Stimulated activated naive CD8-positive, alpha-beta T cell treated with anti-CD3 and anti-CD28 coated beads, Interleukin-15, amount 100 ng/mL, for 72 hours (primary cell): ENCODE results near the gene ZBTB7C.

ENCODE experiments used
- ATAC-seq: fragments of 150-1000 bp; cut with Tn5 transposase; 2 replicates; pipeline ENCODE4 v1.10.0; 2021; ENCODE audit warnings: mild to moderate bottlenecking, moderate library complexity
- DNase-seq, 2 donors: peaks; one replicate each; pipeline ENCODE4 v3.0.0; 2021 to 2022
- H3K27ac Mint-ChIP-seq, 2 donors: one replicate each; pipeline ENCODE4 v1.8.0; 2022; ENCODE audit warnings: mild to moderate bottlenecking in 2 of 2, mixed read lengths in 2 of 2, moderate library complexity in 2 of 2
- H3K27me3 Mint-ChIP-seq: one replicate; pipeline ENCODE4 v1.8.0; 2022; ENCODE audit warnings: mixed read lengths
- H3K4me1 Mint-ChIP-seq: one replicate; pipeline ENCODE4 v1.8.0; 2022; ENCODE audit warnings: mild to moderate bottlenecking, mixed read lengths
- H3K4me3 Mint-ChIP-seq, 2 donors: one replicate each; pipeline ENCODE4 v1.8.0; 2022; ENCODE audit warnings: mild to moderate bottlenecking in 2 of 2, mixed read lengths in 2 of 2, moderate library complexity in 1 of 2
- H3K9me3 Mint-ChIP-seq, 2 donors: one replicate each; pipeline ENCODE4 v1.8.0; 2022; ENCODE audit warnings: mixed read lengths in 2 of 2

The ZBTB7C gene

GRCh38 chr18:48137374-48138081 is 271.7 kb downstream of the ZBTB7C start:
- peaks cover 33% of the 10 kb centered on the region for H3K4me1 Mint-ChIP-seq
- no peak overlapping the region for H3K27ac Mint-ChIP-seq
- H3K27me3 Mint-ChIP-seq: peaks cover 76% of the 10 kb centered on the region
- ATAC-seq (no peak), DNase-seq (no peak)
- peak overlapping the region; percentile 62 to 66 for H3K4me3 Mint-ChIP-seq
- H3K9me3 Mint-ChIP-seq: no peaks in the 10 kb centered on the region

GRCh38 chr18:48136827-48137373 is 272.3 kb downstream of the ZBTB7C start:
- Mint-ChIP-seq H3K9me3 (no peaks in the 10 kb centered on the region), H3K4me1 (peaks cover 33% of the 10 kb centered on the region), H3K27ac (no peak overlapping the region), H3K4me3 (peak overlapping the region; percentile 62 to 66), H3K27me3 (peaks cover 74% of the 10 kb centered on the region)
- ATAC-seq (peak; percentile 29), DNase-seq (no peak)

- DNase-seq (no peak), ATAC-seq (no peak)
Measured at GRCh38 chr18:48136051-48136826, 272.9 kb downstream of the ZBTB7C start.

GRCh38 chr18:48135436-48135966 is 273.7 kb downstream of the ZBTB7C start:
- ATAC-seq (no peak), DNase-seq (no peak)
- Mint-ChIP-seq H3K27me3 (peaks cover 82% of the 10 kb centered on the region), H3K4me1 (peaks cover 33% of the 10 kb centered on the region), H3K9me3 (no peaks in the 10 kb centered on the region), H3K27ac (no peak overlapping the region), H3K4me3 (peak overlapping the region in 1 of 2 donors; percentile 63)

More at GRCh38 chr18:48136051-48136826, 272.9 kb downstream of the ZBTB7C start:
- peaks cover 33% of the 10 kb centered on the region for H3K4me1 Mint-ChIP-seq
- no peak overlapping the region for H3K27ac Mint-ChIP-seq
- H3K27me3 Mint-ChIP-seq: peaks cover 75% of the 10 kb centered on the region
- peak overlapping the region in 1 of 2 donors; percentile 59 for H3K4me3 Mint-ChIP-seq
- no peaks in the 10 kb centered on the region for H3K9me3 Mint-ChIP-seq

- H3K4me3 Mint-ChIP-seq: no peak overlapping the region
Measured at GRCh38 chr18:48134609-48135008, 274.6 kb downstream of the ZBTB7C start.

GRCh38 chr18:48133671-48134251 is 275.4 kb downstream of the ZBTB7C start:
- Mint-ChIP-seq H3K9me3 (no peaks in the 10 kb centered on the region), H3K27me3 (peaks cover 85% of the 10 kb centered on the region)
- no peak for DNase-seq

More at GRCh38 chr18:48134609-48135008, 274.6 kb downstream of the ZBTB7C start:
- Mint-ChIP-seq H3K27ac (no peak overlapping the region), H3K27me3 (peaks cover 84% of the 10 kb centered on the region), H3K9me3 (no peaks in the 10 kb centered on the region), H3K4me1 (peaks cover 33% of the 10 kb centered on the region)
- DNase-seq: no peak
- no peak for ATAC-seq

GRCh38 chr18:48132797-48133655 is 276.2 kb downstream of the ZBTB7C start:
- Mint-ChIP-seq H3K9me3 (no peaks in the 10 kb centered on the region), H3K4me3 (no peak overlapping the region), H3K27me3 (peaks cover 85% of the 10 kb centered on the region), H3K4me1 (peaks cover 31% of the 10 kb centered on the region), H3K27ac (peak overlapping the region in 1 of 2 donors; percentile 29)
- DNase-seq: no peak
- peak; percentile 48 for ATAC-seq

More at GRCh38 chr18:48133671-48134251, 275.4 kb downstream of the ZBTB7C start:
- no peak overlapping the region for H3K4me3 Mint-ChIP-seq
- H3K27ac Mint-ChIP-seq: peak overlapping the region in 1 of 2 donors; percentile 29
- peaks cover 33% of the 10 kb centered on the region for H3K4me1 Mint-ChIP-seq
- ATAC-seq: no peak

GRCh38 chr18:48131042-48131441 is 278.1 kb downstream of the ZBTB7C start:
- peaks cover 21% of the 10 kb centered on the region for H3K4me1 Mint-ChIP-seq
- H3K27ac Mint-ChIP-seq: no peak overlapping the region
- DNase-seq (no peak), ATAC-seq (no peak)
- H3K27me3 Mint-ChIP-seq: peaks cover 86% of the 10 kb centered on the region
- no peak overlapping the region for H3K4me3 Mint-ChIP-seq
- no peaks in the 10 kb centered on the region for H3K9me3 Mint-ChIP-seq

GRCh38 chr18:48129621-48130082 is 279.5 kb downstream of the ZBTB7C start:
- Mint-ChIP-seq H3K27ac (no peak overlapping the region), H3K4me1 (peaks cover 26% of the 10 kb centered on the region), H3K27me3 (peaks cover 86% of the 10 kb centered on the region), H3K9me3 (no peaks in the 10 kb centered on the region), H3K4me3 (no peak overlapping the region)
- no peak for ATAC-seq
- DNase-seq: no peak

GRCh38 chr18:48127606-48128005 is 281.6 kb downstream of the ZBTB7C start:
- no peak for DNase-seq
- H3K9me3 Mint-ChIP-seq: no peaks in the 10 kb centered on the region
- ATAC-seq: no peak
- H3K27me3 Mint-ChIP-seq: peaks cover 86% of the 10 kb centered on the region
- H3K27ac Mint-ChIP-seq: no peak overlapping the region
- peaks cover 14% of the 10 kb centered on the region for H3K4me1 Mint-ChIP-seq
- H3K4me3 Mint-ChIP-seq: no peak overlapping the region

- Mint-ChIP-seq H3K4me1 (peaks cover 14% of the 10 kb centered on the region), H3K27me3 (peaks cover 92% of the 10 kb centered on the region), H3K27ac (peak overlapping the region in 1 of 2 donors; percentile 45), H3K4me3 (no peak overlapping the region), H3K9me3 (no peaks in the 10 kb centered on the region)
- DNase-seq (no peak), ATAC-seq (no peak)
Measured at GRCh38 chr18:48126240-48126639, 282.9 kb downstream of the ZBTB7C start.

GRCh38 chr18:48125724-48126123 is 283.5 kb downstream of the ZBTB7C start:
- peaks cover 14% of the 10 kb centered on the region for H3K4me1 Mint-ChIP-seq
- ATAC-seq: no peak
- no peak overlapping the region for H3K4me3 Mint-ChIP-seq
- H3K27me3 Mint-ChIP-seq: peaks cover 88% of the 10 kb centered on the region
- no peak for DNase-seq
- H3K27ac Mint-ChIP-seq: peak overlapping the region in 1 of 2 donors; percentile 72
- no peaks in the 10 kb centered on the region for H3K9me3 Mint-ChIP-seq

GRCh38 chr18:48124857-48125626 is 284.1 kb downstream of the ZBTB7C start:
- Mint-ChIP-seq H3K4me1 (peaks cover 14% of the 10 kb centered on the region), H3K27ac (peak overlapping the region; percentile 34 to 72), H3K9me3 (no peaks in the 10 kb centered on the region), H3K27me3 (peaks cover 81% of the 10 kb centered on the region), H3K4me3 (peak overlapping the region; percentile 13 to 42)
- ATAC-seq: peak; percentile 91
- peak in 1 of 2 donors; percentile 53 for DNase-seq

- H3K4me3 Mint-ChIP-seq: no peak overlapping the region
- no peak overlapping the region for H3K27ac Mint-ChIP-seq
- ATAC-seq (no peak), DNase-seq (no peak)
- H3K9me3 Mint-ChIP-seq: no peaks in the 10 kb centered on the region
- peaks cover 72% of the 10 kb centered on the region for H3K27me3 Mint-ChIP-seq
- peaks cover 14% of the 10 kb centered on the region for H3K4me1 Mint-ChIP-seq
Measured at GRCh38 chr18:48123941-48124340, 285.2 kb downstream of the ZBTB7C start.
